A673 (cell line): ENCODE data around the gene FURIN.

Experiments
- CTCF ChIP-seq: fragments of 300-800, 200-600 bp; sonication (generic); conservative IDR thresholded peaks from 2 replicates; pipeline ENCODE4 v1.5.1; 2017; ENCODE audit warnings: low read depth, mild to moderate bottlenecking, antibody characterized with exemption, low read length, moderate library complexity, mixed read lengths
- EZH2 ChIP-seq: fragments of 200-600 bp; sonication (generic); IDR thresholded peaks from 2 replicates; pipeline ENCODE4 v1.6.1; 2017; ENCODE audit warnings: borderline replicate concordance, low read depth, mild to moderate bottlenecking, mixed read lengths, antibody characterized with exemption, low read length; ENCODE audit not compliant: poor library complexity, severe bottlenecking

GRCh38 chr15:90859234-90860131 lies 8.9 kb upstream of the FURIN start:
- TF ChIP-seq CTCF: no peak
- no peak for TF ChIP-seq EZH2
